HepG2 (cell line): ENCODE data around the gene FOSB. TPM values are rescaled to one million over a fixed set of nuclear protein-coding genes. Genes with fewer than 3 reads are reported as not detected.
A peak's percentile ranks its signal among the peaks of the same experiment; 100 is the strongest.

ENCODE experiments used
- ATAC-seq: fragments of 200-7000 bp; cut with Tn5 transposase; 3 replicates; pipeline ENCODE4 v1.9.1; 2020; ENCODE audit warnings: mild to moderate bottlenecking, moderate library complexity
- BruUV-seq: library from RNA; stranded (reverse); fragments of 400-500 nt; replicated peaks from 2 replicates; lab custom pipeline; 2021; lab: Mats Ljungman, UMichigan
- CTCF ChIA-PET: fragments of 300-600 bp; formaldehyde crosslinking; extraction: SDS; loops from one replicate; lab custom pipeline; 2021; ENCODE audit warnings: low total read pairs, inconsistent platforms, low intra/inter-chr PET ratio; lab: Yijun Ruan, JAX
- POLR2A ChIA-PET: fragments of 350-600 bp; sonication (Branson Sonifier 250); formaldehyde crosslinking; loops from one replicate; lab custom pipeline; 2020; ENCODE audit warnings: antibody characterized with exemption, inconsistent platforms; lab: Yijun Ruan, JAX
- DNase-seq: peaks from one replicate; pipeline ENCODE4 v3.0.0-alpha.2; 2015; ENCODE audit warnings: low spot score
- FAIRE-seq: peaks from 3 replicates; lab custom pipeline; 2011; peaks lifted over from hg19 to GRCh38; lab: Jason Lieb, UNC
- H2AFZ ChIP-seq: one replicate; pipeline ENCODE4 v1.6.1; 2011; ENCODE audit warnings: low read length, inconsistent platforms
- H3K27ac ChIP-seq: fragments of 300-600 bp; 3 replicates; pipeline ENCODE4 v1.8.0; 2011; ENCODE audit warnings: mixed run types, mild to moderate bottlenecking, mixed read lengths, low read length, inconsistent platforms; ENCODE audit not compliant: insufficient read depth; ENCODE audit errors: extremely low read length
- H3K27me3 ChIP-seq, 2 experiments: fragments of 200-600 bp in 1 of 2; 2 replicates in 1 of 2; 3 replicates in 1 of 2; pipeline versions ENCODE4 v1.6.0 to v1.8.0; 2011; ENCODE audit warnings: low read length in 2 of 2, mild to moderate bottlenecking in 2 of 2, moderate library complexity in 2 of 2, inconsistent platforms in 1 of 2; ENCODE audit not compliant: insufficient read depth in 2 of 2, control insufficient read depth in 1 of 2
- H3K36me3 ChIP-seq, 2 experiments: fragments of 200-600 bp in 1 of 2; replicated peaks in 1 of 2; 2 replicates in 1 of 2; 3 replicates in 1 of 2; pipeline versions ENCODE4 v1.5.1 to v1.8.0; 2011; ENCODE audit warnings: low read length in 2 of 2, inconsistent platforms in 1 of 2; ENCODE audit not compliant: insufficient read depth in 2 of 2, control insufficient read depth in 1 of 2
- H3K4me1 ChIP-seq: 2 replicates; pipeline ENCODE4 v1.5.1; 2012; ENCODE audit warnings: low read length, inconsistent platforms; ENCODE audit not compliant: insufficient read depth
- H3K4me2 ChIP-seq: 2 replicates; pipeline ENCODE4 v1.6.0; 2011; ENCODE audit warnings: low read depth, low read length, inconsistent platforms
- H3K4me3 ChIP-seq, 3 experiments: fragments of 200-600 bp in 1 of 3; sonication (generic), shearing (Covaris generic) in 1 of 3; replicated peaks in 1 of 3; 2 replicates each; pipeline ENCODE4 v1.5.1; 2011 to 2016; ENCODE audit warnings: low read length in 3 of 3, inconsistent platforms in 2 of 3, low read depth in 2 of 3, mild to moderate bottlenecking in 2 of 3, control low read depth in 1 of 3, mixed read lengths in 1 of 3; ENCODE audit not compliant: insufficient read depth in 1 of 3
- H3K79me2 ChIP-seq: one replicate; pipeline ENCODE4 v1.6.1; 2011; ENCODE audit warnings: low read length, inconsistent platforms; ENCODE audit not compliant: insufficient read depth
- H3K9ac ChIP-seq: 2 replicates; pipeline ENCODE4 v1.6.0; 2011; ENCODE audit warnings: mild to moderate bottlenecking, low read depth, low read length, inconsistent platforms; ENCODE audit not compliant: insufficient read depth
- H3K9me3 ChIP-seq: 2 replicates; pipeline ENCODE4 v1.5.1; 2012; ENCODE audit warnings: mild to moderate bottlenecking, low read length
- H4K20me1 ChIP-seq: 2 replicates; pipeline ENCODE4 v1.6.0; 2011; ENCODE audit warnings: inconsistent platforms, mild to moderate bottlenecking, low read length, moderate library complexity; ENCODE audit not compliant: insufficient read depth
- AHR ChIP-seq: IDR thresholded peaks from 2 replicates; pipeline ENCODE4 v1.6.1; 2018; ENCODE audit warnings: missing genetic modification reagents, missing compliant biosample characterization
- ATF7 ChIP-seq, 2 experiments: fragments of 450-650 bp in 1 of 2; sonication (generic) in 1 of 2; formaldehyde crosslinking in 1 of 2; IDR thresholded peaks; 2 replicates each; pipeline versions ENCODE4 v1.4.0 to v1.6.1; 2016 to 2020; ENCODE audit warnings: antibody characterized with exemption in 1 of 2, mild to moderate bottlenecking in 1 of 2, missing genetic modification reagents in 1 of 2
- ELF3 ChIP-seq: IDR thresholded peaks from 2 replicates; pipeline ENCODE4 v1.6.1; 2016; ENCODE audit warnings: missing genetic modification reagents, missing compliant biosample characterization
- HNF4A ChIP-seq: sonication (generic); formaldehyde crosslinking; IDR thresholded peaks from 2 replicates; pipeline ENCODE4 v1.4.0; 2020; ENCODE audit warnings: missing genetic modification reagents
- PAX8 ChIP-seq: sonication (generic); formaldehyde crosslinking; IDR thresholded peaks from 2 replicates; pipeline ENCODE4 v1.8.0; 2022; ENCODE audit warnings: mild to moderate bottlenecking, missing genetic modification reagents, borderline replicate concordance
- PHF20 ChIP-seq: sonication (generic); formaldehyde crosslinking; IDR thresholded peaks from 2 replicates; pipeline ENCODE4 v1.5.0; 2020; ENCODE audit warnings: mild to moderate bottlenecking, missing genetic modification reagents
- RARA ChIP-seq: IDR thresholded peaks from 2 replicates; pipeline ENCODE4 v1.6.1; 2016; ENCODE audit warnings: missing genetic modification reagents, missing compliant biosample characterization
- SALL2 ChIP-seq: sonication (generic); formaldehyde crosslinking; IDR thresholded peaks from 2 replicates; pipeline ENCODE4 v1.8.1; 2023; ENCODE audit warnings: mild to moderate bottlenecking, missing genetic modification reagents, inconsistent platforms
- SAP130 ChIP-seq: IDR thresholded peaks from 2 replicates; pipeline ENCODE4 v1.6.1; 2016; ENCODE audit warnings: low read depth
- ZBTB42 ChIP-seq: sonication (generic); formaldehyde crosslinking; IDR thresholded peaks from 2 replicates; pipeline ENCODE4 v1.5.0; 2020; ENCODE audit warnings: mild to moderate bottlenecking, missing genetic modification reagents
- ZBTB46 ChIP-seq: sonication (generic); formaldehyde crosslinking; IDR thresholded peaks from 2 replicates; pipeline ENCODE4 v1.4.0; 2020; ENCODE audit warnings: mild to moderate bottlenecking, missing genetic modification reagents, borderline replicate concordance
- ZNF263 ChIP-seq: sonication (generic); formaldehyde crosslinking; IDR thresholded peaks from 2 replicates; pipeline ENCODE4 v1.4.0; 2020; ENCODE audit warnings: missing genetic modification reagents
- ZNF775 ChIP-seq: sonication (generic); formaldehyde crosslinking; IDR thresholded peaks from 2 replicates; pipeline ENCODE4 v1.4.0; 2020; ENCODE audit warnings: missing genetic modification reagents, mild to moderate bottlenecking, moderate library complexity, borderline replicate concordance
- ZNF780A ChIP-seq: sonication (generic); formaldehyde crosslinking; IDR thresholded peaks from 2 replicates; pipeline ENCODE4 v1.8.0; 2022; ENCODE audit warnings: mild to moderate bottlenecking, missing genetic modification reagents, moderate library complexity
- WGBS: methylation state at CpG from one replicate; pipeline ENCODE4 v1.1.6; 2017; ENCODE audit warnings: low lambda C conversion rate; 5-methylcytosine and 5-hydroxymethylcytosine counted together
- in situ Hi-C: cut with HindIII; loops from 2 replicates; pipeline ENCODE4 v1.10.0; 2017; ENCODE audit warnings: low pct_unique_long_range_greater_than_20kb; ENCODE audit not compliant: extremely low pct_ligation_motif_present
- intact Hi-C: fragments of 100-400 bp; cut with micrococcal nuclease; formaldehyde crosslinking; loops from one replicate; pipeline ENCODE4 v1.10.0; 2022; ENCODE audit not compliant: unreplicated experiment
- polyA plus RNA-seq, 8 experiments: library from polyadenylated mRNA; depleted of rRNA in 3 of 8; stranded (reverse) in 7 of 8; unstranded in 1 of 8; fragments of >200 nt; fragmentation: Illumina TruSeq in 4 of 8; extraction: Trizol in 4 of 8; gene quantifications; 2 replicates each; pipeline versions ENCODE4 v1.2.1 to v1.2.3, GENCODE V29; 2011 to 2016; ENCODE audit warnings: low read depth in 4 of 8, missing spikeins in 1 of 8, mixed read lengths in 1 of 8; ENCODE audit not compliant: insufficient read depth in 1 of 8
- total RNA-seq, 5 experiments: library from RNA; depleted of rRNA; stranded (reverse); fragments of >200 nt; fragmentation: Illumina TruSeq; extraction: Trizol; gene quantifications; 2 replicates each; pipeline ENCODE4 v1.2.3, GENCODE V29; 2016; ENCODE audit warnings: low read depth in 1 of 5
- TF ChIP-seq, protein P1 (sequence below): sonication (generic); formaldehyde crosslinking; IDR thresholded peaks from 2 replicates; pipeline ENCODE4 v1.4.0; 2020; ENCODE audit warnings: missing genetic modification reagents, mild to moderate bottlenecking, borderline replicate concordance

Gene FOSB
- total and polyA plus RNA-seq, 2 of the 13 experiments (the other 11 are each of a cell fraction or from before 2014, with no cell fraction given) = 2.8 to 6.0 TPM

GRCh38 chr19:45420356-45420755 is 47.4 kb upstream of the FOSB start:
- CTCF ChIA-PET = no interaction called here
- POLR2A ChIA-PET = no interaction called here
- Histone ChIP-seq H3K9ac (no peak overlapping the region), H3K79me2 (peaks cover 9% of the 10 kb centered on the region), H3K4me1 (peaks cover 22% of the 10 kb centered on the region), H2AFZ (no peak overlapping the region), H3K36me3 (peaks cover 2 to 17% of the 10 kb centered on the region in 2 experiments; a peak in 2 of 5 replicates), H3K27ac (no peak overlapping the region), H4K20me1 (no peaks in the 10 kb centered on the region), H3K4me2 (no peak overlapping the region), H3K4me3 (no peak overlapping the region), H3K27me3 (no peaks in the 10 kb centered on the region; a peak in 1 of 5 replicates), H3K9me3 (no peaks in the 10 kb centered on the region)
- intact Hi-C loops (no loop called here), in situ Hi-C loops (loop anchor here (10.0 kb wide), 1 partner anchor 54 kb away; no protein-coding TSS in a partner anchor)
- no TSS peak for BruUV-seq
- TF ChIP-seq ATF7 (IDR thresholded peaks at IDR 0.05) (no peak), ATF7 (CRISPR knock-in tag; IDR thresholded peaks at IDR 0.05) (no peak), ZNF263 (CRISPR knock-in tag) (0 out of 2 replicates have a peak, but pooled peaks have one; percentile 36)
- WGBS = over 99% methylated on average over 8 of the region's 10 CpGs
- DNase-seq (no peak), FAIRE-seq (no peak), ATAC-seq (no peak)

DNA sequence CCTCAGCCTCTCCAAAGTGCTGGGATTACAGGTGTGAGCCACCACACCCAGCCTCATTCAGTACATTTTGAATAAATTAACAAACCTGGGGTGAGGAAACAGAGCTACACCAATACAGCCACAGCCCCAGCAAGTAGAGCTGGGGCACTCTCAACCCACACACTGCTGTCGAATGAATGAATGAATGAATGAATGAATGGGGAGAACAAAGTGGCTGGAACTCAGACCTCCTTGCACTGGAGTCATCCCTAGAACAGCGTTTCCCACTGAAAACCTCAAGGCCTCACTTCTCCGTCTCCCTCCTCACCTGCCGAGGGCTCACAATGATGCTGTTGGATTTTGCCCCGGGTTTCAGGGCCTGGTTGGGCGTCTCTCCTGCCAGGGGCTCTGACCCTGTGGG is 46.9 kb upstream of the FOSB start:
- no peak overlapping the region for H3K27ac ChIP-seq
- H2AFZ ChIP-seq = no peak overlapping the region
- H3K27me3 ChIP-seq = no peaks in the 10 kb centered on the region; a peak in 1 of 5 replicates
- DNase-seq (no peak), ATAC-seq (no peak), FAIRE-seq (no peak)
- no TSS peak for BruUV-seq
- no peaks in the 10 kb centered on the region for H3K9me3 ChIP-seq
- peaks cover 2 to 17% of the 10 kb centered on the region in 2 experiments; a peak in 2 of 5 replicates for H3K36me3 ChIP-seq
- H3K4me3 ChIP-seq = no peak overlapping the region
- ChIA-PET CTCF (no interaction called here), POLR2A (no interaction called here)
- no peak overlapping the region for H3K4me2 ChIP-seq
- peaks cover 9% of the 10 kb centered on the region for H3K79me2 ChIP-seq
- intact Hi-C loops = no loop called here
- no peak overlapping the region for H3K9ac ChIP-seq
- in situ Hi-C loops = loop anchor here (10.0 kb wide), 1 partner anchor 54 kb away; no protein-coding TSS in a partner anchor
- H4K20me1 ChIP-seq = no peaks in the 10 kb centered on the region
- H3K4me1 ChIP-seq = peaks cover 27% of the 10 kb centered on the region
- 93% methylated on average over 6 of the region's 6 CpGs for WGBS
- TF ChIP-seq PHF20 (CRISPR knock-in tag) = no peak
- TF ChIP-seq SALL2 (CRISPR knock-in tag) = no peak
- TF ChIP-seq, protein P1, sequence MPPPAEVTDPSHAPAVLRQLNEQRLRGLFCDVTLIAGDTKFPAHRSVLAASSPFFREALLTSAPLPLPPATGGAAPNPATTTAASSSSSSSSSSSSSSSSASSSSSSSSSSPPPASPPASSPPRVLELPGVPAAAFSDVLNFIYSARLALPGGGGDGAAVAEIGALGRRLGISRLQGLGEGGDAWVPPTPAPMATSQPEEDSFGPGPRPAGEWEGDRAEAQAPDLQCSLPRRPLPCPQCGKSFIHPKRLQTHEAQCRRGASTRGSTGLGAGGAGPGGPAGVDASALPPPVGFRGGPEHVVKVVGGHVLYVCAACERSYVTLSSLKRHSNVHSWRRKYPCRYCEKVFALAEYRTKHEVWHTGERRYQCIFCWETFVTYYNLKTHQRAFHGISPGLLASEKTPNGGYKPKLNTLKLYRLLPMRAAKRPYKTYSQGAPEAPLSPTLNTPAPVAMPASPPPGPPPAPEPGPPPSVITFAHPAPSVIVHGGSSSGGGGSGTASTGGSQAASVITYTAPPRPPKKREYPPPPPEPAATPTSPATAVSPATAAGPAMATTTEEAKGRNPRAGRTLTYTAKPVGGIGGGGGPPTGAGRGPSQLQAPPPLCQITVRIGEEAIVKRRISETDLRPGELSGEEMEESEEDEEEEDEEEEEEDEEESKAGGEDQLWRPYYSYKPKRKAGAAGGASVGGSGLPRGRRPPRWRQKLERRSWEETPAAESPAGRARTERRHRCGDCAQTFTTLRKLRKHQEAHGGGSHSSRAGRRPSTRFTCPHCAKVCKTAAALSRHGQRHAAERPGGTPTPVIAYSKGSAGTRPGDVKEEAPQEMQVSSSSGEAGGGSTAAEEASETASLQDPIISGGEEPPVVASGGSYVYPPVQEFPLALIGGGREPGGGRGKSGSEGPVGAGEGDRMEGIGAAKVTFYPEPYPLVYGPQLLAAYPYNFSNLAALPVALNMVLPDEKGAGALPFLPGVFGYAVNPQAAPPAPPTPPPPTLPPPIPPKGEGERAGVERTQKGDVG (CRISPR knock-in tag) = no peak
- no peak for TF ChIP-seq HNF4A (CRISPR knock-in tag)
- TF ChIP-seq AHR (CRISPR knock-in tag) = no peak
- TF ChIP-seq RARA (CRISPR knock-in tag) = no peak
- TF ChIP-seq ZBTB46 (CRISPR knock-in tag) = no peak
- TF ChIP-seq ELF3 (CRISPR knock-in tag) = no peak
- TF ChIP-seq ZNF780A (CRISPR knock-in tag) = no peak
- TF ChIP-seq ZBTB42 (CRISPR knock-in tag) = no peak
- no peak for TF ChIP-seq ZNF775 (CRISPR knock-in tag)
- no peak for TF ChIP-seq PAX8 (CRISPR knock-in tag)
- TF ChIP-seq SAP130 (CRISPR knock-in tag) = no peak
